HG02870 (cell line): ENCODE measurements around the gene CD200R1.
"Not testable (repeated sequence)": the region's sequence is repeated elsewhere in the genome, so short reads cannot be mapped to it uniquely, and the experiment has no call there.

ENCODE experiments used
- ATAC-seq: cut with Tn5 transposase; IDR thresholded peaks from one replicate; pipeline ENCODE4 v1.9.1; 2021; ENCODE audit warnings: mild to moderate bottlenecking, moderate library complexity; ENCODE audit not compliant: unreplicated experiment

The CD200R1 gene

GRCh38 chr3:112976001-112976400, 1.1 kb upstream of the CD200R1 start:
- ATAC-seq, result no peak

- no peak for ATAC-seq
These were observed 755 bp downstream of the CD200R1 start for GRCh38 chr3:112974178-112974517.

- ATAC-seq, result peak; percentile 88
These were observed 1.4 kb downstream of the CD200R1 start for GRCh38 chr3:112973325-112974177.

- ATAC-seq, result no peak
These were observed 2.7 kb downstream of the CD200R1 start for GRCh38 chr3:112972158-112972557.

- no peak for ATAC-seq
These were observed 7.1 kb downstream of the CD200R1 start for GRCh38 chr3:112967828-112968227.

- ATAC-seq, result no peak
These were observed 7.5 kb downstream of the CD200R1 start for GRCh38 chr3:112967425-112967824.

- ATAC-seq, result no peak
These were observed 8.3 kb downstream of the CD200R1 start for GRCh38 chr3:112966633-112967032.

GRCh38 chr3:112965656-112966055, 9.2 kb downstream of the CD200R1 start:
- no peak for ATAC-seq

- ATAC-seq, result no peak
These were observed 11.2 kb downstream of the CD200R1 start for GRCh38 chr3:112963683-112964082.

- ATAC-seq, result peak; percentile 84
These were observed 15.9 kb downstream of the CD200R1 start for GRCh38 chr3:112958811-112959560.

GRCh38 chr3:112956351-112956750, 18.6 kb downstream of the CD200R1 start:
- ATAC-seq, result no peak

GRCh38 chr3:112948346-112948838, 26.5 kb downstream of the CD200R1 start:
- no peak for ATAC-seq

GRCh38 chr3:112931736-112932521, 43.0 kb downstream of the CD200R1 start:
- no peak for ATAC-seq

GRCh38 chr3:112930771-112931170, 44.1 kb downstream of the CD200R1 start:
- ATAC-seq, result no peak

GRCh38 chr3:112925969-112926368, 48.9 kb downstream of the CD200R1 start:
- no peak for ATAC-seq

GRCh38 chr3:112925560-112925959, 49.3 kb downstream of the CD200R1 start:
- ATAC-seq, result no peak

GRCh38 chr3:112919541-112919940, 55.4 kb downstream of the CD200R1 start:
- ATAC-seq, result not testable (repeated sequence)

GRCh38 chr3:112908252-112908651, 66.7 kb downstream of the CD200R1 start:
- peak; percentile 99 for ATAC-seq

- ATAC-seq, result no peak
These were observed 70.1 kb downstream of the CD200R1 start for GRCh38 chr3:112904786-112905185.

GRCh38 chr3:112900113-112900512, 74.8 kb downstream of the CD200R1 start:
- no peak for ATAC-seq

- no peak for ATAC-seq
These were observed 77.1 kb downstream of the CD200R1 start for GRCh38 chr3:112897791-112898190.
